ENCODE results near the gene DMRT1.

GRCh38 chr9:1007312-1007711, 165.8 kb downstream of the DMRT1 start:
- no peak for TF ChIP-seq CTCF (IDR thresholded peaks at IDR 0.05)
- TF ChIP-seq POLR2A (IDR thresholded peaks at IDR 0.05) = no peak

Data from heart left ventricle (tissue), 13 donors.